GM10248 (cell line): Measurements from ENCODE around the gene XRCC6.

Source experiments
- CTCF ChIA-PET: fragments of 300-600 bp; sonication (Branson Sonifier 250); formaldehyde crosslinking; extraction: SDS; loops from one replicate; lab custom pipeline; 2021; ENCODE audit warnings: antibody characterized with exemption; lab: Yijun Ruan, JAX
- POLR2A ChIA-PET: fragments of 350-650 bp; sonication (Branson Sonifier 250); formaldehyde crosslinking; extraction: SDS; loops from one replicate; lab custom pipeline; 2020; ENCODE audit warnings: antibody characterized with exemption; lab: Yijun Ruan, JAX
- DNase-seq: peaks from one replicate; pipeline ENCODE4 v3.0.0; 2012; ENCODE audit errors: extremely low spot score
- CTCF ChIP-seq: IDR thresholded peaks from 2 replicates; pipeline ENCODE4 v1.5.1; 2012; ENCODE audit warnings: mild to moderate bottlenecking, low read depth; ENCODE audit errors: extremely low read depth, missing control alignments, control extremely low read depth

The XRCC6 gene

GRCh38 chr22:41696703-41697102 lies 75.6 kb downstream of the XRCC6 start:
- TF ChIP-seq CTCF, result no peak
- CTCF ChIA-PET, result interaction anchor here (0.7 to 5.7 kb wide), 80 partner anchors 10 to 742 kb away, joined by 3 to 82 read pairs (median 6); partner anchors contain the start of genes CCDC134, CENPM, SMIM45 and SNU13
- POLR2A ChIA-PET, result interaction anchor here (0.9 to 1.1 kb wide), 2 partner anchors 104 to 243 kb away, joined by 6 read pairs; partner anchors contain the start of gene CCDC134
- DNase-seq, result no peak

GRCh38 chr22:41697126-41697775 lies 76.2 kb downstream of the XRCC6 start:
- ChIA-PET CTCF (interaction anchor here (0.6 to 5.7 kb wide), 88 partner anchors 9 to 742 kb away, joined by 3 to 82 read pairs (median 5); partner anchors contain the start of genes CCDC134, CENPM, SMIM45 and SNU13), POLR2A (interaction anchor here (0.9 to 1.2 kb wide), 3 partner anchors 103 to 243 kb away, joined by 3 to 6 read pairs (median 6); partner anchors contain the start of gene CCDC134)
- peak; percentile 97 for TF ChIP-seq CTCF
- peak; percentile 88 for DNase-seq

GRCh38 chr22:41699264-41700107 lies 78.4 kb downstream of the XRCC6 start, which contains the start of gene MEI1:
TSS of gene MEI1 (plus strand) at chr22:41699503. CDS start at chr22:41699539, 36 bp downstream.
- TF ChIP-seq CTCF, result no peak
- peak; percentile 93 for DNase-seq
- ChIA-PET CTCF (interaction anchor here (0.7 to 5.7 kb wide), 13 partner anchors 13 to 251 kb away, joined by 3 to 82 read pairs (median 13); partner anchors contain the start of genes CCDC134, CENPM, SMIM45 and SNU13), POLR2A (interaction anchor here (0.7 kb wide), 1 partner anchor 62 kb away, joined by 3 read pairs; no protein-coding TSS in a partner anchor)

- ChIA-PET POLR2A (no interaction called here), CTCF (interaction anchor here (4.1 to 5.7 kb wide), 2 partner anchors 13 to 240 kb away, joined by 46 to 81 read pairs; partner anchors contain the start of gene SNU13)
- DNase-seq, result no peak
- TF ChIP-seq CTCF, result no peak
Observed at GRCh38 chr22:41700108-41700364, 78.9 kb downstream of the XRCC6 start.

GRCh38 chr22:41702763-41703162 lies 81.7 kb downstream of the XRCC6 start:
- ChIA-PET POLR2A (no interaction called here), CTCF (interaction anchor here (0.8 to 1.6 kb wide), 4 partner anchors 15 to 238 kb away, joined by 3 to 7 read pairs (median 4); no protein-coding TSS in a partner anchor)
- no peak for TF ChIP-seq CTCF
- DNase-seq, result no peak

- POLR2A ChIA-PET, result no interaction called here
- no peak for TF ChIP-seq CTCF
- DNase-seq, result no peak
- CTCF ChIA-PET, result interaction anchor here (12.5 kb wide), 1 partner anchor 12 kb away, joined by 82 read pairs; the partner anchor contains the start of gene MEI1
Observed at GRCh38 chr22:41709341-41709740, 88.2 kb downstream of the XRCC6 start.
